HL-60 (cell line): ENCODE results near the gene ZIC4.

Source experiments
- DNase-seq, 2 experiments: peaks; one replicate each; pipeline ENCODE4 v3.0.0-alpha.2; 2010 to 2020; ENCODE audit warnings: low read depth in 1 of 2, low spot score in 1 of 2
- H3K27ac ChIP-seq: fragments of 250-450 bp; sonication (Bioruptor Pico); replicated peaks from 2 replicates; pipeline ENCODE4 v1.5.1; 2020; ENCODE audit warnings: mild to moderate bottlenecking, moderate library complexity
- H3K27me3 ChIP-seq: fragments of 250-450 bp; sonication (Bioruptor Pico); 2 replicates; pipeline ENCODE4 v1.5.1; 2021; ENCODE audit warnings: mild to moderate bottlenecking, moderate library complexity; ENCODE audit not compliant: insufficient read depth, poor library complexity, severe bottlenecking
- H3K4me3 ChIP-seq: replicated peaks from 2 replicates; pipeline ENCODE4 v1.5.1; 2011; ENCODE audit warnings: mild to moderate bottlenecking, control low read depth, low read length; ENCODE audit not compliant: insufficient read depth
- CTCF ChIP-seq: IDR thresholded peaks from one replicate; pipeline ENCODE4 v1.5.1; 2011; ENCODE audit warnings: low read length, control low read depth, inconsistent platforms; ENCODE audit not compliant: insufficient read depth
- GABPA ChIP-seq: IDR thresholded peaks from 2 replicates; pipeline ENCODE4 v1.6.1; 2012; ENCODE audit warnings: low read depth
- POLR2AphosphoS5 ChIP-seq: IDR thresholded peaks from 2 replicates; pipeline ENCODE4 v1.6.1; 2012; ENCODE audit warnings: low read depth
- REST ChIP-seq: IDR thresholded peaks from 2 replicates; pipeline ENCODE4 v1.6.1; 2012; ENCODE audit warnings: low read depth; ENCODE audit not compliant: insufficient replicate concordance
- SPI1 ChIP-seq: IDR thresholded peaks from 2 replicates; pipeline ENCODE4 v1.6.1; 2012; ENCODE audit warnings: low read depth, mild to moderate bottlenecking, borderline replicate concordance

The ZIC4 gene

GRCh38 chr3:147418808-147419701 is 12.7 kb upstream of the ZIC4 start:
- no peak for DNase-seq

DNA sequence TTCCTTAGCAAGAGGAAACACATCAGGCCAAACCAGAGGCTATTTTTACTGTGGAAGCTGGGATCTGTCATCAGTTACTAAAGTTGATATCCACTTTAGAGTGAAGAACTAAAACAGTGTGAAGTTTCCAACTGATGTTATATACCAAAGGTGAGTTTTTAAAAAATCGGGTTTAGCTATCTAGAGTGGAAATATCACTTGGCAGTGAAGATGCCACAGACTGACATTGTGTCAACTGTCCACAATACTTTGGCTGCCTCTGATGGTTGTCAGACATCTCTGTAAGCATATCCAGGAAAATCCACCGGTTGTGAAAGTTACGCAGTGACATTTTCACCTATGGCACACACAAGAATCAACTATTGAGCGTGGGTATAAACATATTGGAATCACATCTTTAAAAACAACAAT is 12.0 kb upstream of the ZIC4 start:
- Histone ChIP-seq H3K4me3 (no peak overlapping the region), H3K27ac (no peak overlapping the region), H3K27me3 (peaks cover 75% of the 10 kb centered on the region)
- no peak for TF ChIP-seq POLR2AphosphoS5
- no peak for TF ChIP-seq REST
- no peak for TF ChIP-seq CTCF
- TF ChIP-seq GABPA = no peak
- no peak for TF ChIP-seq SPI1
- DNase-seq = no peak

More at GRCh38 chr3:147418808-147419701, 12.7 kb upstream of the ZIC4 start:
- H3K27me3 ChIP-seq = peaks cover 77% of the 10 kb centered on the region
- H3K4me3 ChIP-seq = no peak overlapping the region
- TF ChIP-seq REST (no peak), GABPA (no peak), POLR2AphosphoS5 (no peak), CTCF (no peak), SPI1 (no peak)
- no peak overlapping the region for H3K27ac ChIP-seq

- Histone ChIP-seq H3K4me3 (no peak overlapping the region), H3K27me3 (peaks cover 75% of the 10 kb centered on the region), H3K27ac (no peak overlapping the region)
- no peak for DNase-seq
- TF ChIP-seq POLR2AphosphoS5 (no peak), SPI1 (no peak), REST (no peak)
These were observed 11.4 kb upstream of the ZIC4 start for GRCh38 chr3:147417551-147418295.
